Activated CD4-positive, alpha-beta T cell treated with anti-CD3 and anti-CD28 coated beads, Interleukin-2, amount 50 U/mL, for 48 hours (primary cell): ENCODE measurements around the gene NCKAP5.

Experiments used
- DNase-seq, 2 experiments: peaks; one replicate each; pipeline ENCODE4 v3.0.0-alpha.2; 2020

The NCKAP5 gene

GRCh38 chr2:132669908-132670495, 898.3 kb downstream of the NCKAP5 start, which contains the start of gene LYPD1:
Gene LYPD1 (minus strand): TSS chr2:132670205. CDS start chr2:132669932, 273 bp downstream.
- DNase-seq = no peak

GRCh38 chr2:132668987-132669907, 899.0 kb downstream of the NCKAP5 start:
- no peak for DNase-seq

GRCh38 chr2:132668189-132668823, 900.0 kb downstream of the NCKAP5 start:
- DNase-seq = no peak

- no peak for DNase-seq
Measured at GRCh38 chr2:132667706-132668105, 900.6 kb downstream of the NCKAP5 start.

- DNase-seq = no peak
Measured at GRCh38 chr2:132665401-132666140, 902.7 kb downstream of the NCKAP5 start.

GRCh38 chr2:132664096-132664495, 904.2 kb downstream of the NCKAP5 start:
- DNase-seq = no peak

GRCh38 chr2:132662732-132663131, 905.5 kb downstream of the NCKAP5 start:
- no peak for DNase-seq

- no peak for DNase-seq
Measured at GRCh38 chr2:132659331-132659730, 908.9 kb downstream of the NCKAP5 start.

GRCh38 chr2:132656266-132656975, 911.8 kb downstream of the NCKAP5 start:
- DNase-seq = no peak

- DNase-seq = no peak
Measured at GRCh38 chr2:132654968-132655367, 913.3 kb downstream of the NCKAP5 start.

- DNase-seq = no peak
Measured at GRCh38 chr2:132654335-132654734, 913.9 kb downstream of the NCKAP5 start.

GRCh38 chr2:132652474-132652873, 915.8 kb downstream of the NCKAP5 start:
- DNase-seq = no peak

GRCh38 chr2:132651115-132652045, 916.9 kb downstream of the NCKAP5 start:
- DNase-seq = no peak

GRCh38 chr2:132646540-132647108, 921.6 kb downstream of the NCKAP5 start:
- no peak for DNase-seq

- no peak for DNase-seq
Measured at GRCh38 chr2:132645722-132646539, 922.3 kb downstream of the NCKAP5 start.

- no peak for DNase-seq
Measured at GRCh38 chr2:132645176-132645575, 923.1 kb downstream of the NCKAP5 start.

GRCh38 chr2:132642415-132642814, 925.8 kb downstream of the NCKAP5 start:
- DNase-seq = no peak

GRCh38 chr2:132641819-132642218, 926.4 kb downstream of the NCKAP5 start:
- no peak for DNase-seq

GRCh38 chr2:132640116-132640515, 928.1 kb downstream of the NCKAP5 start:
- DNase-seq = no peak
